Body of pancreas (tissue), 4 donors: ENCODE results near the gene THAP12. TPM values are rescaled to one million over a fixed set of nuclear protein-coding genes. Genes with fewer than 3 reads are reported as not detected.
"Not testable (repeated sequence)": the region's sequence is repeated elsewhere in the genome, so short reads cannot be mapped to it uniquely, and the experiment has no call there.

Experiments used
- ATAC-seq: fragments of 150-250 bp; one replicate; pipeline ENCODE4 v1.9.1; 2016
- DNase-seq, 4 donors: peaks; one replicate each; pipeline ENCODE4 v3.0.0-alpha.2; 2019
- H3K27ac ChIP-seq, 4 donors: fragments of 200-600 bp; sonication (generic); 1 replicate in 3 of 4; 2 replicates in 1 of 4; pipeline versions ENCODE4 v1.5.1 to v1.6.1; 2016 to 2019; ENCODE audit warnings: mild to moderate bottlenecking in 1 of 4, mixed read lengths in 1 of 4, moderate library complexity in 1 of 4
- H3K27me3 ChIP-seq, 2 donors: fragments of 200-600 bp; sonication (generic); one replicate each; pipeline ENCODE4 v1.6.0; 2016; ENCODE audit warnings: mild to moderate bottlenecking in 1 of 2
- H3K36me3 ChIP-seq, 2 donors: fragments of 200-600 bp; sonication (generic); replicated peaks in 1 of 2; 2 replicates each; pipeline ENCODE4 v1.5.1; 2016; ENCODE audit warnings: low read depth in 2 of 2; ENCODE audit not compliant: insufficient read depth in 1 of 2
- H3K4me1 ChIP-seq: fragments of 200-600 bp; sonication (generic); one replicate; pipeline ENCODE4 v1.6.0; 2016
- H3K4me3 ChIP-seq, 2 donors: fragments of 200-600 bp; sonication (generic); 1 replicate in 1 of 2; 2 replicates in 1 of 2; pipeline ENCODE4 v1.5.1; 2016 to 2019
- H3K9me3 ChIP-seq, 3 donors: fragments of 200-600 bp; sonication (generic); 1 replicate in 2 of 3; 2 replicates in 1 of 3; pipeline ENCODE4 v1.5.1; 2016
- POLR2A ChIP-seq, 3 donors: fragments of 450-650 bp; IDR thresholded peaks; one replicate each; pipeline ENCODE4 v1.6.1; 2016; ENCODE audit warnings: antibody characterized with exemption in 3 of 3, mild to moderate bottlenecking in 2 of 3
- WGBS, 2 donors: methylation state at CpG; one replicate each; pipeline ENCODE4 v1.1.5; 2017; 5-methylcytosine and 5-hydroxymethylcytosine counted together
- intact Hi-C: fragments of 100-400 bp; cut with DNase I; formaldehyde crosslinking; loops from one replicate; pipeline ENCODE4 v1.15.1; 2023
- total RNA-seq, 2 donors: library from RNA; depleted of rRNA; stranded (reverse); fragments of >200 nt; gene quantifications; one replicate each; pipeline ENCODE4 v1.1.0, GENCODE V29; 2016
- TF ChIP-seq, protein P1 (sequence below), 7 experiments: fragments of 450-650 bp in 4 of 7; fragments of 200-600 bp in 3 of 7; sonication (generic) in 3 of 7; IDR thresholded peaks; one replicate each; pipeline ENCODE4 v1.5.1; 2016 to 2019; ENCODE audit warnings: antibody characterized with exemption in 7 of 7

THAP12 gene
- total RNA-seq, 2 donors from 2014 or later, result 42.5 to 47.5 TPM

DNA sequence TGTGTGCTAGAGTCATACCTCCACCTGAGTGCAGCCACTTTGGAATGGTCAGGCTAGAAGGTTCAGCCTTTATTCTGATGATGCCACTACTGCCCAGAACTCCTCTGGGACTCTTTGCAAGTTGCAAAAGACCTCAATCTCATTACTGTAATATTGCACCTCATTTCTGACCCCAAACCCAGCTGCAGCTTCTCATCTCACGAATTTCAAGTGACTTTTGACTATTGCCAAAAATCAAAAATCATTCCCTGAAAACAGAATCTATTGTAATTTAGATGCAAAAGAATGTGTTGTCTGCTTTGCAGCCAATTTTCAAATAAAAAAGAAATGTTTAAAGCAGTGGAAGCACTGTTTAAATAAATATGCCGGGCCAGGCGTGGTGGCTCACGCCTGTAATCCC is 25.4 kb upstream of the THAP12 start:
- no peak overlapping the region for H3K4me3 ChIP-seq
- DNase-seq (no peak), ATAC-seq (no peak)
- H3K4me1 ChIP-seq, result no peaks in the 10 kb centered on the region
- no peaks in the 10 kb centered on the region for H3K36me3 ChIP-seq
- no peak overlapping the region for H3K27ac ChIP-seq
- 90 to 96% methylated on average over 4 of the region's 4 CpGs for WGBS, 2 donors
- H3K27me3 ChIP-seq, result no peaks in the 10 kb centered on the region
- TF ChIP-seq, protein P1, sequence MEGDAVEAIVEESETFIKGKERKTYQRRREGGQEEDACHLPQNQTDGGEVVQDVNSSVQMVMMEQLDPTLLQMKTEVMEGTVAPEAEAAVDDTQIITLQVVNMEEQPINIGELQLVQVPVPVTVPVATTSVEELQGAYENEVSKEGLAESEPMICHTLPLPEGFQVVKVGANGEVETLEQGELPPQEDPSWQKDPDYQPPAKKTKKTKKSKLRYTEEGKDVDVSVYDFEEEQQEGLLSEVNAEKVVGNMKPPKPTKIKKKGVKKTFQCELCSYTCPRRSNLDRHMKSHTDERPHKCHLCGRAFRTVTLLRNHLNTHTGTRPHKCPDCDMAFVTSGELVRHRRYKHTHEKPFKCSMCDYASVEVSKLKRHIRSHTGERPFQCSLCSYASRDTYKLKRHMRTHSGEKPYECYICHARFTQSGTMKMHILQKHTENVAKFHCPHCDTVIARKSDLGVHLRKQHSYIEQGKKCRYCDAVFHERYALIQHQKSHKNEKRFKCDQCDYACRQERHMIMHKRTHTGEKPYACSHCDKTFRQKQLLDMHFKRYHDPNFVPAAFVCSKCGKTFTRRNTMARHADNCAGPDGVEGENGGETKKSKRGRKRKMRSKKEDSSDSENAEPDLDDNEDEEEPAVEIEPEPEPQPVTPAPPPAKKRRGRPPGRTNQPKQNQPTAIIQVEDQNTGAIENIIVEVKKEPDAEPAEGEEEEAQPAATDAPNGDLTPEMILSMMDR (IDR thresholded peaks at IDR 0.05), result no peak
- TF ChIP-seq POLR2A (IDR thresholded peaks at IDR 0.05), result no peak
- H3K9me3 ChIP-seq, result no peaks in the 10 kb centered on the region
- intact Hi-C loops, result no loop called here

DNA sequence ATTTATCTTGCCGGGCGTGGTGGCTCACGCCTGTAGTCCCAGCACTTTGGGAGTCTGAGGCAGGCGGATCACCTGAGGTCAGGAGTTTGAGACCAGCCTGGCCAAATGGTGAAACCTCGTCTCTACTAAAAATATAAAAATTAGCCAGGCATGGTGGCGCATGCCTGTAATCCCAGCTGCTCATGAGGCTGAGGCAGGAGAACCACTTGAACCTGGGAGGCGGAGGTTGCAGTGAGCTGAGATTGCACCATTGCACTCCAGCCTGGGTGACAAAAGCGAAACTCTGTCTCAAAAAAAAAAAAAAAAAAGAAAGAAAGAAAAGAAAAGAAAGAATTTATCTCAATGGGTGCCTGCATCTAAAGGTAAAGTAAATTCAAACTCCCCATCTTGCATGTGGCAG is 20.6 kb upstream of the THAP12 start:
- H3K27ac ChIP-seq, DNase-seq, H3K9me3 ChIP-seq, H3K4me3 ChIP-seq, ATAC-seq, H3K4me1 ChIP-seq, H3K36me3 ChIP-seq, H3K27me3 ChIP-seq, intact Hi-C loops: not testable (repeated sequence)
- WGBS, 2 donors, result 84 to 86% methylated on average over 8 of the region's 8 CpGs

DNA sequence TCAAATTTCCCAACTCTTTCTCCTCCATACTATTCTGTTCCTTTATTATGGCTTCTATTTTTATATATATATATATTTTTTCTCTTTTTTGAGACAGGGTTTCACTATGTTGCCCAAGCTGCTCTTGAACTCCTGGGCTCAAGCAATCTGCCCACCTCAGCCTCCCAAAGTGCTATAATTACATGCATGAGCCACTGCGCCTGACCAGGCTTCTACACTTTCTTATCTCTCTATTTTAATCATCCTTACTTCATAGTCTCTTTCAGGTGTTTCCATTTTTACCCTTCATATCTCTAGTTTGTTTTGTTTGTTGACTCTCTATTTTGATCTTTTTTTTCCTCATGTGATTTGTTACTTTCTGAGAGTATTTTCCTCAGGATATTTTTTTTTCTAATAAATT is 20.0 kb upstream of the THAP12 start:
- DNase-seq (no peak), ATAC-seq (no peak)
- no peak overlapping the region for H3K27ac ChIP-seq
- H3K4me3 ChIP-seq, result no peak overlapping the region
- no peaks in the 10 kb centered on the region for H3K4me1 ChIP-seq
- TF ChIP-seq, protein P1 (IDR thresholded peaks at IDR 0.05), result no peak
- no peak for TF ChIP-seq POLR2A (IDR thresholded peaks at IDR 0.05)
- no peaks in the 10 kb centered on the region for H3K36me3 ChIP-seq
- WGBS, 2 donors, result 46 to 47% methylated on average over 1 of the region's 1 CpG
- H3K9me3 ChIP-seq, result no peaks in the 10 kb centered on the region
- intact Hi-C loops, result no loop called here
- no peaks in the 10 kb centered on the region for H3K27me3 ChIP-seq

DNA sequence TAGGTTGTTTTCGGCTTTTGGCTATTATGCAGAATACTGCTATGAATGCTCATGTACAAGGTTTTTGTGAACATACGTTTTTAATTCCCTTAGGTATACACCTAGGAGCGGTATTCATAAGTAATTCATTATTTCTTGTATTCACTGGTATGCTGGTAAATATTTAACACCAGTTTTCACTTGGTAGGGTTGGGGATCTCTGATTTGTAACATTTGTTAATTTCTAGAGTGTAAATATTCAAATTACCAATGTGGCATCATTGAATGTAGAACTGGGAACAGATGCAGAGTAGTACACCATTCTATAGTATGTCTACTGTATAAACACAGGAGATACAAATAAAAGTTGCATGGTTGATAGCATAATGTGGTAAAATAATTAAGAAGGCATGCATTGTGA is 16.5 kb upstream of the THAP12 start:
- TF ChIP-seq POLR2A (IDR thresholded peaks at IDR 0.05), result no peak
- TF ChIP-seq, protein P1 (IDR thresholded peaks at IDR 0.05), result no peak

DNA sequence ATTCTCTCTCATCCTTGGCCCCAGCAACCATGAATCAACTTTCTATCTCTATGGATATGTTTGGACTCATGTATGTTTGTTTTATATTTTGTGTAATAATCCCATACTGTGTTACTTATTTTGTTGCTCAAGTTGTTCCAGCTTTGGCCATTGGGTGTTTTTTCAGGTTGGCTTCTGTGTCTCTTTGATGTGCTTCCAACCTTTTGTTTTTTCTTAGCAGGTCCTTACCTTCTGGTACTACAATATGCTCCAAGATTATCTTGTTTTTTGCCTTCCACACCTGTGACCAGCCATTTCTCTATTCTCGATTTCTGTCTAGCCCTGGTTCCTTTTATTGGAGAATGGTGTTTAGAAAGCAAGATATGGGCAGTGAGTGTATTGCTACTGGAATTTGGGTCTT is 14.4 kb upstream of the THAP12 start:
- Histone ChIP-seq H3K4me1 (peaks cover 34% of the 10 kb centered on the region), H3K36me3 (no peaks in the 10 kb centered on the region), H3K27ac (no peak overlapping the region), H3K4me3 (no peak overlapping the region), H3K27me3 (no peaks in the 10 kb centered on the region), H3K9me3 (no peaks in the 10 kb centered on the region)
- TF ChIP-seq, protein P1 (IDR thresholded peaks at IDR 0.05), result peak in 1 of 7 experiments; percentile 10
- no peak for TF ChIP-seq POLR2A (IDR thresholded peaks at IDR 0.05)
- ATAC-seq (no peak), DNase-seq (no peak)
- WGBS, 2 donors, result 41 to 59% methylated on average over 1 of the region's 1 CpG
- intact Hi-C loops, result no loop called here

More for the DNA sequence above, 16.5 kb upstream of the THAP12 start:
- no peaks in the 10 kb centered on the region for H3K27me3 ChIP-seq
- H3K4me3 ChIP-seq, result no peak overlapping the region
- peaks cover 13% of the 10 kb centered on the region for H3K4me1 ChIP-seq
- H3K9me3 ChIP-seq, result no peaks in the 10 kb centered on the region
- H3K27ac ChIP-seq, result no peak overlapping the region
- 75 to 77% methylated on average over 3 of the region's 3 CpGs for WGBS, 2 donors
- intact Hi-C loops, result no loop called here
- ATAC-seq, result no peak
- H3K36me3 ChIP-seq, result no peaks in the 10 kb centered on the region
- DNase-seq, result no peak
